Panc1 (cell line): ENCODE measurements around the gene FIZ1. TPM values are rescaled to one million over a fixed set of nuclear protein-coding genes. Genes with fewer than 3 reads are reported as not detected.

ENCODE experiments used
- ATAC-seq: fragments of 200-7000 bp; cut with Tn5 transposase; 2 replicates; pipeline ENCODE4 v1.9.1; 2020; ENCODE audit warnings: mild to moderate bottlenecking, moderate library complexity
- BruUV-seq: library from RNA; stranded (reverse); fragments of 400-500 nt; replicated peaks from 2 replicates; lab custom pipeline; 2021; lab: Mats Ljungman, UMichigan
- CTCF ChIA-PET: fragments of 300-600 bp; sonication (Branson Sonifier 250); formaldehyde crosslinking; loops from one replicate; lab custom pipeline; 2022; ENCODE audit warnings: antibody characterized with exemption; lab: Charles Lee
- POLR2A ChIA-PET: fragments of 300-600 bp; sonication (Branson Sonifier 250); formaldehyde crosslinking; loops from one replicate; lab custom pipeline; 2022; ENCODE audit warnings: antibody characterized with exemption; lab: Charles Lee
- DNase-seq: peaks from one replicate; pipeline ENCODE4 v3.0.0-alpha.2; 2010; ENCODE audit warnings: low read depth, low spot score
- H3K27ac ChIP-seq: 2 replicates; pipeline ENCODE4 v1.5.1; 2011; ENCODE audit warnings: mild to moderate bottlenecking, low read length, inconsistent platforms
- H3K27me3 ChIP-seq: fragments of 200-500 bp; sonication (Bioruptor generic); 2 replicates; pipeline ENCODE4 v1.6.0; 2014; ENCODE audit warnings: low read length, inconsistent platforms; ENCODE audit not compliant: control insufficient read depth, insufficient read depth
- H3K36me3 ChIP-seq: fragments of 200-500 bp; sonication (Bioruptor generic); 2 replicates; pipeline ENCODE4 v1.5.1; 2014; ENCODE audit warnings: inconsistent platforms, mild to moderate bottlenecking, low read length, moderate library complexity; ENCODE audit not compliant: control insufficient read depth, insufficient read depth
- H3K4me1 ChIP-seq: 2 replicates; pipeline ENCODE4 v1.5.1; 2011; ENCODE audit warnings: inconsistent platforms, mild to moderate bottlenecking, low read length, moderate library complexity; ENCODE audit not compliant: control insufficient read depth, insufficient read depth
- H3K4me3 ChIP-seq, 2 experiments: 2 replicates each; pipeline ENCODE4 v1.5.1; 2011 to 2012; ENCODE audit warnings: low read depth in 2 of 2, low read length in 2 of 2, mild to moderate bottlenecking in 2 of 2, inconsistent platforms in 1 of 2, moderate library complexity in 1 of 2
- H3K9me3 ChIP-seq: fragments of 200-500 bp; sonication (Bioruptor generic); 2 replicates; pipeline ENCODE4 v1.5.1; 2014; ENCODE audit warnings: low read depth, mild to moderate bottlenecking, inconsistent platforms, low read length, moderate library complexity; ENCODE audit not compliant: control insufficient read depth, insufficient read depth
- POLR2AphosphoS5 ChIP-seq: IDR thresholded peaks from 2 replicates; pipeline ENCODE4 v1.6.1; 2012; ENCODE audit warnings: mild to moderate bottlenecking, low read depth, low read length, moderate library complexity
- SIN3A ChIP-seq: IDR thresholded peaks from 2 replicates; pipeline ENCODE4 v1.6.1; 2012; ENCODE audit warnings: low read depth, mild to moderate bottlenecking, low read length, moderate library complexity, borderline replicate concordance; ENCODE audit not compliant: insufficient read depth
- TCF7L2 ChIP-seq: IDR thresholded peaks from 2 replicates; pipeline ENCODE4 v1.6.1; 2011; ENCODE audit warnings: mild to moderate bottlenecking, low read depth, low read length, inconsistent platforms
- in situ Hi-C: cut with HindIII; loops from 2 replicates; pipeline ENCODE4 v1.10.0; 2016; ENCODE audit warnings: low sequenced_read_pairs, low pct_unique_long_range_greater_than_20kb
- intact Hi-C: fragments of 100-400 bp; cut with micrococcal nuclease; formaldehyde crosslinking; loops from one replicate; pipeline ENCODE4 v1.10.0; 2022; ENCODE audit not compliant: unreplicated experiment
- total RNA-seq: library from RNA; stranded (reverse); gene quantifications from one replicate; pipeline ENCODE4 v1.2.1, GENCODE V29; 2021; ENCODE audit not compliant: unreplicated experiment
- TF ChIP-seq, protein P1 (sequence below): fragments of 450-650 bp; IDR thresholded peaks from 2 replicates; pipeline ENCODE4 v1.5.1; 2017; ENCODE audit warnings: mild to moderate bottlenecking
- TF ChIP-seq, protein P2 (sequence below), 2 experiments: IDR thresholded peaks; 2 replicates each; pipeline ENCODE4 v1.6.1; 2011 to 2012; ENCODE audit warnings: low read depth in 2 of 2, control low read depth in 1 of 2, low read length in 1 of 2, mild to moderate bottlenecking in 1 of 2, moderate library complexity in 1 of 2; ENCODE audit not compliant: insufficient read depth in 1 of 2

Gene FIZ1
- total RNA-seq, 1 experiment from 2014 or later = 28.5 TPM

- ChIA-PET POLR2A (interaction anchor here (1.0 kb wide), 1 partner anchor 22 kb away, joined by 5 read pairs; no protein-coding TSS in a partner anchor), CTCF (interaction anchor here (0.5 to 1.5 kb wide), 11 partner anchors 15 to 595 kb away, joined by 3 to 6 read pairs (median 4); partner anchors contain the start of gene ZNF865)
- BruUV-seq = no TSS peak
- TF ChIP-seq, protein P1, sequence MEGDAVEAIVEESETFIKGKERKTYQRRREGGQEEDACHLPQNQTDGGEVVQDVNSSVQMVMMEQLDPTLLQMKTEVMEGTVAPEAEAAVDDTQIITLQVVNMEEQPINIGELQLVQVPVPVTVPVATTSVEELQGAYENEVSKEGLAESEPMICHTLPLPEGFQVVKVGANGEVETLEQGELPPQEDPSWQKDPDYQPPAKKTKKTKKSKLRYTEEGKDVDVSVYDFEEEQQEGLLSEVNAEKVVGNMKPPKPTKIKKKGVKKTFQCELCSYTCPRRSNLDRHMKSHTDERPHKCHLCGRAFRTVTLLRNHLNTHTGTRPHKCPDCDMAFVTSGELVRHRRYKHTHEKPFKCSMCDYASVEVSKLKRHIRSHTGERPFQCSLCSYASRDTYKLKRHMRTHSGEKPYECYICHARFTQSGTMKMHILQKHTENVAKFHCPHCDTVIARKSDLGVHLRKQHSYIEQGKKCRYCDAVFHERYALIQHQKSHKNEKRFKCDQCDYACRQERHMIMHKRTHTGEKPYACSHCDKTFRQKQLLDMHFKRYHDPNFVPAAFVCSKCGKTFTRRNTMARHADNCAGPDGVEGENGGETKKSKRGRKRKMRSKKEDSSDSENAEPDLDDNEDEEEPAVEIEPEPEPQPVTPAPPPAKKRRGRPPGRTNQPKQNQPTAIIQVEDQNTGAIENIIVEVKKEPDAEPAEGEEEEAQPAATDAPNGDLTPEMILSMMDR = peak; percentile 87
- TF ChIP-seq SIN3A = no peak
- ATAC-seq (peak; percentile 74), DNase-seq (peak; percentile 88)
- Histone ChIP-seq H3K4me3 (peak overlapping the region in 1 of 2 experiments; percentile 14; a peak in 1 of 4 replicates), H3K4me1 (peaks cover 16% of the 10 kb centered on the region), H3K36me3 (peaks cover 3% of the 10 kb centered on the region; the same call in 1 of the 2 replicates), H3K27ac (no peak overlapping the region), H3K9me3 (no peaks in the 10 kb centered on the region), H3K27me3 (no peaks in the 10 kb centered on the region)
- in situ Hi-C loops = no loop called here
- intact Hi-C loops = no loop called here
Observed at GRCh38 chr19:55632463-55632834, 33.1 kb upstream of the FIZ1 start.

- CTCF ChIA-PET = no interaction called here
- in situ Hi-C loops = no loop called here
- ATAC-seq = no peak
Observed at GRCh38 chr19:55626350-55626749, 27.0 kb upstream of the FIZ1 start.

More at GRCh38 chr19:55626350-55626749, 27.0 kb upstream of the FIZ1 start:
- intact Hi-C loops = no loop called here
- POLR2A ChIA-PET = interaction anchor here (0.5 kb wide), 1 partner anchor 171 kb away, joined by 7 read pairs; no protein-coding TSS in a partner anchor
- Histone ChIP-seq H3K27ac (no peak overlapping the region), H3K4me1 (0 out of 2 replicates have a peak, but pooled peaks cover 3% of the 10 kb centered on the region), H3K36me3 (no peaks in the 10 kb centered on the region), H3K9me3 (no peaks in the 10 kb centered on the region), H3K27me3 (no peaks in the 10 kb centered on the region), H3K4me3 (no peak overlapping the region)
- BruUV-seq = no TSS peak
- TF ChIP-seq, protein P1 = no peak
- TF ChIP-seq SIN3A (no peak), POLR2AphosphoS5 (no peak), TCF7L2 (no peak)
- TF ChIP-seq, protein P2, sequence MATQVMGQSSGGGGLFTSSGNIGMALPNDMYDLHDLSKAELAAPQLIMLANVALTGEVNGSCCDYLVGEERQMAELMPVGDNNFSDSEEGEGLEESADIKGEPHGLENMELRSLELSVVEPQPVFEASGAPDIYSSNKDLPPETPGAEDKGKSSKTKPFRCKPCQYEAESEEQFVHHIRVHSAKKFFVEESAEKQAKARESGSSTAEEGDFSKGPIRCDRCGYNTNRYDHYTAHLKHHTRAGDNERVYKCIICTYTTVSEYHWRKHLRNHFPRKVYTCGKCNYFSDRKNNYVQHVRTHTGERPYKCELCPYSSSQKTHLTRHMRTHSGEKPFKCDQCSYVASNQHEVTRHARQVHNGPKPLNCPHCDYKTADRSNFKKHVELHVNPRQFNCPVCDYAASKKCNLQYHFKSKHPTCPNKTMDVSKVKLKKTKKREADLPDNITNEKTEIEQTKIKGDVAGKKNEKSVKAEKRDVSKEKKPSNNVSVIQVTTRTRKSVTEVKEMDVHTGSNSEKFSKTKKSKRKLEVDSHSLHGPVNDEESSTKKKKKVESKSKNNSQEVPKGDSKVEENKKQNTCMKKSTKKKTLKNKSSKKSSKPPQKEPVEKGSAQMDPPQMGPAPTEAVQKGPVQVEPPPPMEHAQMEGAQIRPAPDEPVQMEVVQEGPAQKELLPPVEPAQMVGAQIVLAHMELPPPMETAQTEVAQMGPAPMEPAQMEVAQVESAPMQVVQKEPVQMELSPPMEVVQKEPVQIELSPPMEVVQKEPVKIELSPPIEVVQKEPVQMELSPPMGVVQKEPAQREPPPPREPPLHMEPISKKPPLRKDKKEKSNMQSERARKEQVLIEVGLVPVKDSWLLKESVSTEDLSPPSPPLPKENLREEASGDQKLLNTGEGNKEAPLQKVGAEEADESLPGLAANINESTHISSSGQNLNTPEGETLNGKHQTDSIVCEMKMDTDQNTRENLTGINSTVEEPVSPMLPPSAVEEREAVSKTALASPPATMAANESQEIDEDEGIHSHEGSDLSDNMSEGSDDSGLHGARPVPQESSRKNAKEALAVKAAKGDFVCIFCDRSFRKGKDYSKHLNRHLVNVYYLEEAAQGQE (IDR thresholded peaks at IDR 0.05; ENCODE audit: insufficient read depth in 1 of 2, low read depth in 2 of 2, low read length in 1 of 2) = no peak
- DNase-seq = no peak
